Glutamatergic neuron (in vitro differentiated cells): ENCODE data around the gene CLNK. TPM values are rescaled to one million over a fixed set of nuclear protein-coding genes. Genes with fewer than 3 reads are reported as not detected.

Source experiments
- DNase-seq: peaks from one replicate; pipeline ENCODE4 v3.0.0; 2022
- H3K27ac Mint-ChIP-seq: one replicate; pipeline ENCODE4 v1.8.0; 2020; ENCODE audit warnings: mild to moderate bottlenecking, mixed read lengths, inconsistent platforms; ENCODE audit not compliant: unreplicated experiment
- H3K27me3 Mint-ChIP-seq: one replicate; pipeline ENCODE4 v1.8.0; 2020; ENCODE audit warnings: mild to moderate bottlenecking, moderate library complexity, mixed read lengths, inconsistent platforms; ENCODE audit not compliant: unreplicated experiment
- H3K36me3 Mint-ChIP-seq: one replicate; pipeline ENCODE4 v1.8.0; 2020; ENCODE audit warnings: mild to moderate bottlenecking, mixed read lengths, inconsistent platforms; ENCODE audit not compliant: unreplicated experiment
- H3K4me1 Mint-ChIP-seq: one replicate; pipeline ENCODE4 v1.8.0; 2020; ENCODE audit warnings: mild to moderate bottlenecking, low read depth, mixed read lengths, inconsistent platforms; ENCODE audit not compliant: unreplicated experiment
- H3K4me3 Mint-ChIP-seq: one replicate; pipeline ENCODE4 v1.8.0; 2020; ENCODE audit warnings: mild to moderate bottlenecking, mixed read lengths, inconsistent platforms; ENCODE audit not compliant: unreplicated experiment
- H3K9me3 Mint-ChIP-seq: one replicate; pipeline ENCODE4 v1.8.0; 2020; ENCODE audit warnings: mild to moderate bottlenecking, moderate library complexity, mixed read lengths, inconsistent platforms; ENCODE audit not compliant: unreplicated experiment
- total RNA-seq: library from RNA; stranded (reverse); fragmentation: NEBNext Ultra II Directional; extraction: Animal tissue kit (Norgen Biotek cat#: 25700); gene quantifications from one replicate; pipeline ENCODE4 v1.2.1, GENCODE V29; 2021; ENCODE audit not compliant: unreplicated experiment
- TF ChIP-seq, protein P1 (sequence below): fragments of 200-600 bp; sonication (generic); IDR thresholded peaks from one replicate; pipeline ENCODE4 v1.5.0; 2021; ENCODE audit not compliant: partially characterized antibody, unreplicated experiment

CLNK gene
- total RNA-seq, 1 donor from 2014 or later = not detected

- Mint-ChIP-seq H3K36me3 (no peaks in the 10 kb centered on the region), H3K9me3 (no peaks in the 10 kb centered on the region)
Measured at GRCh38 chr4:10731162-10731561, 46.6 kb upstream of the CLNK start.

DNA sequence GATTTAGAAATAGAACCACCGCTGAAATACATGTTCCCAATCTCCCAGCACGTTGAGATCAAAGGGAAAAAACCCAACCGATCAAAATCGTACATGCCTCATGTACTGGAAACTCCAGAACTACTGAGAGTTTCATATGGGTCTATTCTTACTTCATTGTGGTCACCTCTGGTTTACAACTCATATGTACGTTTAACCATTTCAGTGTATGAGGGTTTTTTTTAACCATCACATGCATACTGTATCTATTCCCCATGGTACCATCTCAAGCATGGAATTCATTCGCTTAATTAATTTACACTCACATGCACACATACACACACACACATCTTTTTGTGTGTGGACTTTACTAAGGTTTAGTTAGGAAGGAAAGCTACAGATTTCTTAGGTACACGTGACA is 46.0 kb upstream of the CLNK start:
- Mint-ChIP-seq H3K36me3 (no peaks in the 10 kb centered on the region), H3K4me1 (peaks cover 5% of the 10 kb centered on the region), H3K27ac (no peak overlapping the region), H3K9me3 (no peaks in the 10 kb centered on the region), H3K4me3 (no peak overlapping the region), H3K27me3 (no peaks in the 10 kb centered on the region)
- TF ChIP-seq, protein P1, sequence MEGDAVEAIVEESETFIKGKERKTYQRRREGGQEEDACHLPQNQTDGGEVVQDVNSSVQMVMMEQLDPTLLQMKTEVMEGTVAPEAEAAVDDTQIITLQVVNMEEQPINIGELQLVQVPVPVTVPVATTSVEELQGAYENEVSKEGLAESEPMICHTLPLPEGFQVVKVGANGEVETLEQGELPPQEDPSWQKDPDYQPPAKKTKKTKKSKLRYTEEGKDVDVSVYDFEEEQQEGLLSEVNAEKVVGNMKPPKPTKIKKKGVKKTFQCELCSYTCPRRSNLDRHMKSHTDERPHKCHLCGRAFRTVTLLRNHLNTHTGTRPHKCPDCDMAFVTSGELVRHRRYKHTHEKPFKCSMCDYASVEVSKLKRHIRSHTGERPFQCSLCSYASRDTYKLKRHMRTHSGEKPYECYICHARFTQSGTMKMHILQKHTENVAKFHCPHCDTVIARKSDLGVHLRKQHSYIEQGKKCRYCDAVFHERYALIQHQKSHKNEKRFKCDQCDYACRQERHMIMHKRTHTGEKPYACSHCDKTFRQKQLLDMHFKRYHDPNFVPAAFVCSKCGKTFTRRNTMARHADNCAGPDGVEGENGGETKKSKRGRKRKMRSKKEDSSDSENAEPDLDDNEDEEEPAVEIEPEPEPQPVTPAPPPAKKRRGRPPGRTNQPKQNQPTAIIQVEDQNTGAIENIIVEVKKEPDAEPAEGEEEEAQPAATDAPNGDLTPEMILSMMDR = no peak
- DNase-seq = no peak

More at GRCh38 chr4:10731162-10731561, 46.6 kb upstream of the CLNK start:
- TF ChIP-seq, protein P1 = no peak
- Mint-ChIP-seq H3K4me3 (no peak overlapping the region), H3K4me1 (peaks cover 5% of the 10 kb centered on the region), H3K27ac (no peak overlapping the region), H3K27me3 (no peaks in the 10 kb centered on the region)
- no peak for DNase-seq

GRCh38 chr4:10730019-10730418 is 45.5 kb upstream of the CLNK start:
- H3K9me3 Mint-ChIP-seq = no peaks in the 10 kb centered on the region
- H3K4me3 Mint-ChIP-seq = no peak overlapping the region
- DNase-seq = no peak
- TF ChIP-seq, protein P1 = no peak
- H3K36me3 Mint-ChIP-seq = no peaks in the 10 kb centered on the region
- no peak overlapping the region for H3K27ac Mint-ChIP-seq
- H3K4me1 Mint-ChIP-seq = peaks cover 5% of the 10 kb centered on the region
- no peaks in the 10 kb centered on the region for H3K27me3 Mint-ChIP-seq

- Mint-ChIP-seq H3K4me3 (no peak overlapping the region), H3K9me3 (peaks cover 4% of the 10 kb centered on the region), H3K36me3 (no peaks in the 10 kb centered on the region), H3K27ac (no peak overlapping the region), H3K4me1 (peaks cover 5% of the 10 kb centered on the region), H3K27me3 (no peaks in the 10 kb centered on the region)
- no peak for DNase-seq
- TF ChIP-seq, protein P1 = no peak
Measured at GRCh38 chr4:10729366-10729765, 44.8 kb upstream of the CLNK start.

- peaks cover 5% of the 10 kb centered on the region for H3K9me3 Mint-ChIP-seq
- no peaks in the 10 kb centered on the region for H3K36me3 Mint-ChIP-seq
- no peak for DNase-seq
- H3K4me1 Mint-ChIP-seq = peaks cover 6% of the 10 kb centered on the region
- H3K27ac Mint-ChIP-seq = no peak overlapping the region
- TF ChIP-seq, protein P1 = no peak
- peaks cover 2% of the 10 kb centered on the region for H3K27me3 Mint-ChIP-seq
- no peak overlapping the region for H3K4me3 Mint-ChIP-seq
Measured at GRCh38 chr4:10728016-10728415, 43.4 kb upstream of the CLNK start.
